KMS-11 (cell line): Measurements from ENCODE around the gene RGS12.

ENCODE experiments used
- H2AFZ ChIP-seq: fragments of 200-600 bp; sonication (generic); 2 replicates; pipeline ENCODE4 v1.6.1; 2016; ENCODE audit warnings: antibody characterized with exemption, mixed run types, low read depth
- H3K27ac ChIP-seq: fragments of 200-600 bp; sonication (generic); 2 replicates; pipeline ENCODE4 v1.6.1; 2016; ENCODE audit warnings: mild to moderate bottlenecking, mixed run types
- H3K27me3 ChIP-seq: fragments of 200-600 bp; sonication (generic); 2 replicates; pipeline ENCODE4 v1.6.1; 2017; ENCODE audit warnings: mild to moderate bottlenecking, low read depth, mixed run types, moderate library complexity; ENCODE audit not compliant: insufficient read depth
- H3K36me3 ChIP-seq: fragments of 200-600 bp; sonication (generic); 2 replicates; pipeline ENCODE4 v1.6.1; 2017; ENCODE audit warnings: mild to moderate bottlenecking, mixed run types; ENCODE audit not compliant: insufficient read depth
- H3K4me1 ChIP-seq: fragments of 200-600 bp; sonication (generic); 2 replicates; pipeline ENCODE4 v1.6.1; 2016; ENCODE audit warnings: mild to moderate bottlenecking, low read depth, mixed run types; ENCODE audit not compliant: poor library complexity, severe bottlenecking
- H3K4me2 ChIP-seq: fragments of 200-600 bp; sonication (generic); 2 replicates; pipeline ENCODE4 v1.7.0; 2016; ENCODE audit warnings: mild to moderate bottlenecking, mixed run types
- H3K4me3 ChIP-seq: fragments of 200-600 bp; sonication (generic); IDR thresholded peaks from 2 replicates; pipeline ENCODE4 v1.6.1; 2017; ENCODE audit warnings: low read depth, low read length, mixed read lengths; ENCODE audit not compliant: insufficient read depth
- H3K79me2 ChIP-seq: fragments of 200-600 bp; sonication (generic); 2 replicates; pipeline ENCODE4 v1.6.1; 2016; ENCODE audit warnings: low read depth, mixed run types; ENCODE audit not compliant: insufficient read depth
- H3K9ac ChIP-seq: fragments of 200-600 bp; sonication (generic); 2 replicates; pipeline ENCODE4 v1.6.1; 2016; ENCODE audit warnings: mild to moderate bottlenecking, mixed run types
- H4K20me1 ChIP-seq: fragments of 200-600 bp; sonication (generic); 2 replicates; pipeline ENCODE4 v1.6.1; 2016; ENCODE audit warnings: mild to moderate bottlenecking, mixed run types; ENCODE audit not compliant: insufficient read depth
- CTCF ChIP-seq: fragments of 200-600 bp; sonication (generic); conservative IDR thresholded peaks from 2 replicates; pipeline ENCODE4 v1.6.1; 2017; ENCODE audit warnings: low read depth, mild to moderate bottlenecking, antibody characterized with exemption, low read length, moderate library complexity, mixed read lengths

Gene RGS12

GRCh38 chr4:3338976-3339531, 46.2 kb downstream of the RGS12 start:
- no peaks in the 10 kb centered on the region for H3K36me3 ChIP-seq
- no peak overlapping the region for H3K27ac ChIP-seq
- no peaks in the 10 kb centered on the region for H4K20me1 ChIP-seq

GRCh38 chr4:3339577-3339976, 46.8 kb downstream of the RGS12 start:
- Histone ChIP-seq H4K20me1 (no peaks in the 10 kb centered on the region), H3K4me3 (no peak overlapping the region), H3K36me3 (no peaks in the 10 kb centered on the region), H3K27me3 (no peaks in the 10 kb centered on the region), H2AFZ (no peak overlapping the region), H3K9ac (no peak overlapping the region), H3K79me2 (no peaks in the 10 kb centered on the region), H3K27ac (no peak overlapping the region), H3K4me2 (no peak overlapping the region), H3K4me1 (no peaks in the 10 kb centered on the region)
- no peak for TF ChIP-seq CTCF

More at GRCh38 chr4:3338976-3339531, 46.2 kb downstream of the RGS12 start:
- no peaks in the 10 kb centered on the region for H3K79me2 ChIP-seq
- no peak overlapping the region for H3K4me2 ChIP-seq
- no peak for TF ChIP-seq CTCF
- no peak overlapping the region for H3K4me3 ChIP-seq
- no peaks in the 10 kb centered on the region for H3K4me1 ChIP-seq
- no peaks in the 10 kb centered on the region for H3K27me3 ChIP-seq
- no peak overlapping the region for H3K9ac ChIP-seq
- no peak overlapping the region for H2AFZ ChIP-seq

GRCh38 chr4:3340038-3340699, 47.3 kb downstream of the RGS12 start:
- no peak for TF ChIP-seq CTCF
- Histone ChIP-seq H3K79me2 (no peaks in the 10 kb centered on the region), H3K36me3 (no peaks in the 10 kb centered on the region), H3K4me1 (no peaks in the 10 kb centered on the region), H2AFZ (no peak overlapping the region), H3K27ac (no peak overlapping the region), H3K27me3 (no peaks in the 10 kb centered on the region), H4K20me1 (no peaks in the 10 kb centered on the region), H3K4me3 (no peak overlapping the region), H3K4me2 (no peak overlapping the region), H3K9ac (no peak overlapping the region)

GRCh38 chr4:3340700-3341083, 47.9 kb downstream of the RGS12 start:
- Histone ChIP-seq H3K79me2 (no peaks in the 10 kb centered on the region), H3K27ac (no peak overlapping the region), H4K20me1 (no peaks in the 10 kb centered on the region), H3K4me1 (no peaks in the 10 kb centered on the region), H2AFZ (no peak overlapping the region), H3K4me2 (no peak overlapping the region), H3K36me3 (no peaks in the 10 kb centered on the region), H3K27me3 (no peaks in the 10 kb centered on the region), H3K9ac (no peak overlapping the region), H3K4me3 (no peak overlapping the region)
- no peak for TF ChIP-seq CTCF
